GM18873 (cell line): ENCODE measurements around the gene HOXA4.

Source experiments
- ATAC-seq: cut with Tn5 transposase; IDR thresholded peaks from one replicate; pipeline ENCODE4 v1.9.1; 2021; ENCODE audit warnings: mild to moderate bottlenecking, moderate library complexity, moderate number of reproducible peaks; ENCODE audit not compliant: unreplicated experiment, low FRiP score

The HOXA4 gene

DNA sequence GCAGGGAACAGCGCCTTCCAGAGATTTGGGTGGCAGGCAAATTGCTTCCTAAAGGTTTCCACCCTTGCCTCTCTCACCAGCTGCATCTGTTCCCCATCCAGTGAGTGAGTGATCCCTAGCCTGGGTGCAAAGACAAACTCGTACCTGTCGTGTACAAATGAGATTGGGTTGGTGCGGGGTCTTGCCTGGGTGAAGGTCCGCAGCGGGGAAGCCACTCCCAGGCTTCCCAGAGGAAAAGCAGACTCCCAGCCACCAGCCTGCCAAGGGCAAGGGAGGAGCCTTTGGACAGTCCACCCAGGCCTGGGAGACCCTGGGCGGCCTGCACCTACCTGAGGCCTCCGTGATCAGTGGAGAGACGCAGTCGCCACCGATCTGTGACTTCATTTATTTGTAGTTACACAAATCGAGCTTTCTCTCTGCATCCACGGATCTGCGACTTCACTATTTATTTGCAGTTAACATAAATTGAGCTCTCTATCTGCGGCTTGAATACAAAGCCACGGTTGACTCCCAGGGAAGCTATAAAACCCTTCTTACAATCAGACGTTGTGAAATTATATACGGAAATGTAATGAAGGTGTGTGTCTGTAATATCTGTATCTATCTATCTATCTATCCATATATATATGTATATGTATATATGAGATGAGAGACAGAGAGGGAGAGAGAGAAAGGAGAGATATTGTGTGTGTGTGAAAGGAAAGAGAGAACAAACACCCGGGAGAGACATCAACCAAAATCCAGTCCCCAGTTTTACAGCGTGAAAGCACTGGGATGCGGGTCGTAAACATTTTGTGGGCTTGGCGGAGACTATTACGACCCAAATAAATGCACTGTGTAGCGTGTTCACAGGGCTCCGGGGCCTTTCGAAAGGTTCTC, 28.9 kb upstream of the HOXA4 start:
- no peak for ATAC-seq

DNA sequence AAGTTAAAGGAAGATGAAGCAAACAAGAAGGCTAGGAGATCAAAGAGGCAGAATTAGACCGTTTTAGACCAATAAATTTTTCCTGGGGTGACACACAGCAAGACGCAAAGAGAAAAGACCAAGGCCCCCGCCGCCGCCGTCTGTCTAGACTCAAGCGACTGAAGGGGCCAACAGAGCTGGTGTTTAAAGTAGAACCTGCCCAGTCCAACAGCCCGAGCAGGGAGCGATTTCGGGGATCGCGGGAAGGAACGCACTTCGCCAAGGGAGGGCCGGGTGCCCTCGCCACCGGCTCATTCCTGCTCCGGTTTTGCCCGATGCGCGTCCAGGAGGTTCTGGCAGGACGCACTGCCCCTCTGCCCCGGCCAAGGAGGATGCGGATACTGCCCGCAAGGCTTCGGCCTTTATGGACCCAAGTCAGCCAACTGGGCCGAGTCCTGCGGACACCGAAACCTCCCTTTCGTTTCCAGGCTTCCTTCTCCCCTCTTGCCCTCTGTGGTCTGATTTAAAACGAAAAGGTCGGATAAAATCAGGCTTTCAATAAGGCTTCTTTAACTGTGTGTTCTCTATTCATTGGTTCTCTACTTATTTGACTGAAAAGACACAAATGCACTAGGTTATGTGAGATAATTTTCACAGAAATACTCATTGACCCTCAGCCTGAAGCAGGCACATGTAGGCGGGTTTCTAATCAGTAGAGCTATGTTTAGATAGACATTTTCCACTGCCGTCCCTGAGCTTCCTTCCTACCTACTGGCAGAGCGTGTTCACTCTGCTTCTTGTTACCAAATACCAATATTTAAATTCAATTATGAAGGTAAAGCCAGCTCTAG, 28.1 kb upstream of the HOXA4 start:
- ATAC-seq, result no peak

- ATAC-seq, result no peak
Measured at GRCh38 chr7:27157702-27158431, 27.3 kb upstream of the HOXA4 start.

DNA sequence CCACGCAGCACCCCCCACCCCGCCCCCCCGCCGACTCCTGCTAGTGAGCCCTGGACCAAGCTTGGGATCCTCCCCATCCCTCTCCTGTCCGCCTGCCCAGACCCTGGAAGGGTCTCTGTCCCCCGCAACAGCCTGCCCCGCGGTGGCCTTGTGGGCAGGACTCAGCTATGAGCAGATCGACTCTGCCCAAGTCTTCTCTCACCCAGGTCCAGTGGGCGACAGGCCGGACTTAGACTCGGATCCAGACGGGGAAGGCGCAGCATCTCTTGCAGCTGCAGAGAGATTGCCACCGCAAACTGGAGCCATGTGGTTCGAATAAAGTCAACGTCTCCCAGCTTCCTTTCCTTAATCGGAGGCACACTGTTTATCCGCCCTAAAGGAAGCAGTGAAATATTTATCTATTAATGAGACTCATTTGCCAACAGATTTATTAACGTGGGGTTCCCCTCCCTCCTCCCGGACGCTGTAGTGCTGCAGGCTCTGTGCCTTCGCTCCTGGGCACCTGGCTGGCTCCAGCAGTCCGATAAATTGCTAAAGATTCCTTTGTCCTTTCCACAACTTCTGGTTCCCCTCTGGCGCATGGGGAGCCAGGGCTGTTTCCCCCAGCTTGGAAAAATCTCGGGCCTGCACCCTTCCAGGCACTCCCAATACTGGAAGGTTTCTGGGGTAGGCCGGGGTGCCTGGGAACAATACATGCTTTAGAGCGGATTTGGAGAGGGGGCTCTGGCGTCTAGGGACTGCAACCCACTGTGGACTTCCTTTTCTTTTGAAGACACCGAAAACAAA, 26.6 kb upstream of the HOXA4 start:
- no peak for ATAC-seq

GRCh38 chr7:27156508-27156898, 25.9 kb upstream of the HOXA4 start, which contains the start of gene HOXA7:
Gene HOXA7 (minus strand): TSS chr7:27156675. CDS start chr7:27156545, 130 bp downstream.
- ATAC-seq, result no peak

- ATAC-seq, result no peak
Measured at GRCh38 chr7:27155816-27156507, 25.4 kb upstream of the HOXA4 start.

DNA sequence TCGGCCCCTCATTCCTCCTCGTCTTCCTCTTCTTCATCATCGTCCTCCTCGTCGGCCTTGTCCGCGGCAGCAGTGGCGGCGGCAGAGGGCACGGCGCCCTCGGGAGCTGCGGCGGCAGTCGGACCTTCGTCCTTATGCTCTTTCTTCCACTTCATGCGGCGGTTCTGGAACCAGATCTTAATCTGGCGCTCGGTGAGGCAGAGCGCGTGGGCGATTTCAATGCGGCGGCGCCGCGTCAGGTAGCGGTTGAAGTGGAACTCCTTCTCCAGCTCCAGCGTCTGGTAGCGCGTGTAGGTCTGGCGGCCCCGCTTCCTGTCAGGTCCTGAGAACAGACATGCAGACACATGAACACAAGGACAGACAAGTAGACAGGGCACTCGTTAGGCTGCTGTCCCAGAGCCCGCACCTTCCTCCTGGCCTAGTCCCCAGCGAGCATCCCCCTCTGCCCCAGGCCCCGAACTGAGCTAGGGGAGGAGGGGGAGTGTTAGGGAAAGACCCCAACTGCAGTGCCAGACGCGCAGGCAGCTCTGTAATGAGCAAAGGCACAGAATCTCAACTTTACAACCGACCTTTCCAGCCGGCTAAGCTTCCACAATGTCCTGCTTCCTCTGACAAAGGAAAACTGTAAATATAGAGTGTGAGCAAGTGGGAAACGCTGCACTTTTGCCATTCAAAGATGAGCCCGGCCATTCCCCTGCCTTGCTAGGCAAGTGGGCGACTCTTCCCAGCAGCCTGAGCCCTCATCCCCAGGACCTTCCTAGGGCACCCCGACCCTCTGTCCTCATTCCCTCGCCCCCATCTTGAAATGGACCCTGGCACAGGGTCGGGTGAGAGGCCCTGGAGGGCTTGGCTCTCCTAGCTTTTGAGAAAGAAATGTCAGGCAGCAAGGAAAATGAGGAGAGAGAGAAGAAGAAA, 24.6 kb upstream of the HOXA4 start:
- ATAC-seq, result no peak

- ATAC-seq, result no peak
Measured at GRCh38 chr7:27154369-27154768, 23.8 kb upstream of the HOXA4 start.

- ATAC-seq, result no peak
Measured at GRCh38 chr7:27153526-27153925, 23.0 kb upstream of the HOXA4 start.

DNA sequence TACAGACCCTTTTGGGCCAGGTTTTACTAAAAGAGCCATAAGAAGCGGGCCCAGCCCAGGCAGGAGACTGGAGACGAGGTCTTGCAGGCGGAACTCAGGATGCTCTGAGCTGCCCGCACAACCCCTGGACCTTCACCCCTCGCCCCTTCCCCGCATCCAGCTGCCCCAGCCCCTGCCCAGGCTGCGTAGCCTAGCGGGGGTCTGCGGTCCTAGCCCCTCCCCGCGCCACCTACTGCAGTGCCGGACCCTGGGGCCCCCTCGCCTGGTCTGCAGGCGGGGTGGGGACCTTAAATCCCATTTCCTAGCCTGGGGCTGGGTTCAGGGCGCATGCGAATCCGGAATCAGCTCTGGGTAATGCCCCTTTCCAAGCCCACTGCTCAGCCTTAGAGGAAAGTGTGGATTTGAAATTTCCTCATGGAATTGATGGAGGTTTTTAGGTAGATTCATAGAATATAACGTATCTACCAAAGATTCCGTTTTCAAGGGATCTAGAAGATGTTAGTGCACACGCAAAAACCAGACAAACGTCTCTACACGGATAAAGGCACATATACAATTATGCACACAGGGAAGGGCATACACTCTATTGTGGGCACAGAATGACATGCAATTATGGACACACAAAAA, 22.4 kb upstream of the HOXA4 start:
- ATAC-seq, result no peak

- no peak for ATAC-seq
Measured at GRCh38 chr7:27151931-27152815, 21.6 kb upstream of the HOXA4 start, which contains the start of gene HOXA3. Gene HOXA3 (minus strand): TSS chr7:27152583. CDS start chr7:27110640, 41,943 bp downstream.

DNA sequence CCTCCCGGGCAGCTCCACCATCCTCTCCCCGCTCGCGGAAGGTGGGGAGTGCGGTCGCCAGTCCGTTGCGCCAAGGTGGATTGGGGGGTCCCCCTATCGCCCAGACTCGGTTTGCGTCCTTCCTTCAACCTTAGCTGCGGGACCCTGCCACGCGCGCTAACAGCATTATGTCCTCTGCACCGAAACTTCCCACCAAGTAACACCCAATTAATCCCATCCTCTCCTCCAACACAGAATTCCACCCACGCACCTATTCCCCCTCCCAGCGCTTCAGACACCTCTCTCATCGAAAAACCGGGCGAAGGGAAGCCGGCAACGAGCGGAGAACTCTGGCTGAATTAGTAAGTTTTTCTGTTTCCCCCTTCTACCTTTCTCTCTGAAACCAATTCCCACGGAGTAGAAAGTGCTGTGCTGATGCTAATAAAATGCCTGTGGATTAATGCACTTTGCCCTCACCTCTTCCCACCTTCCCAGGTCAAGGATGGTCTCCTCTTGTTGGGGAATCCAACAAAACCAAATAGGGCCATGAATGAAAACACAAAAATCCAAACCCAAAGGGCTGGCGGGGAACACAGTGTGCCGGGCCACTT, 20.9 kb upstream of the HOXA4 start:
- no peak for ATAC-seq

DNA sequence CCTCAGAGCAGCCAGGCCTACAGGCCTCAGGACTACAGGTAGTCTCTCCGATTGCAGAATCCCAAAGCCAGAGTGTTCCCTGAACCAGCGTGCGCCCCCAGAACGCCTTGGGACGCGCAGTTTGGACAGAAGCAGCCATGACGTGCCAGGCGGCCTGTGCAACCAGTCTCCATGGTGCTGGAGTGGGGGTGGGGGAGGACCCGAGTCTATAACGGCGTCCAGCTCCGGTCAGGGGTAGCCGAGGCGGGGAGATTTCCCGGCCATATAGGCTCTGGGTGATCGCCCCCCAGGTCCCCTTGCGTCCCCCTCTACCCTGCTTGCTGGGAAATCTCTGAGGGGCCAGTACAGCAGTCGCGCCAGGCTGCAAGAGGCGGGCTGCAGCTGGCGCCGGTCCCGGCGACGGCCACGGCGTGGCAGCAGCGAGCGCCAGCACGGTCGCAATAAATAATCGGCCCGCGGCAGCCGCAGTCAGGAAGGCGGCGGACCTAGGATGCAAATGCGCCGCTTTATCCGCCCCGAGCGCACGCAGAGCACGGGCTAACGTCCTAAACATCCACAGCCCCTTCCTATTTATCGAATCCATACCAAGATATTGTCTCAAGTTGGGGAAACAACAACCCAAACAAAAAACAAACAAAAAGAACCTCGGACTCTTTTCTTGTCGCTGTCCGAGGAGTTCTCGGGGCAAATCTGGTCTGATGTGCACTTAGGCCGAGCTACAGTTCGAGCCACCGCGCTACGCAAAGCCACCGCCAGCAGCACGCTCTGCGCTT, 20.2 kb upstream of the HOXA4 start:
- peak; percentile 50 for ATAC-seq

GRCh38 chr7:27149842-27150567, 19.4 kb upstream of the HOXA4 start:
- no peak for ATAC-seq
